Measurements from ENCODE around the gene RDH5.

Gene RDH5

GRCh38 chr12:55695349-55695748 is 24.8 kb upstream of the RDH5 start:
- no peak for TF ChIP-seq CTCF (IDR thresholded peaks at IDR 0.05; ENCODE audit: low read depth, low read length)
- no peak for DNase-seq (ENCODE audit: low read depth in 2 of 2)
- H3K4me3 ChIP-seq (replicated peaks in 1 of 2; ENCODE audit: low read depth in 2 of 2, low read length in 2 of 2): no peak overlapping the region

- no peak for DNase-seq (ENCODE audit: low read depth in 2 of 2)
- no peak for TF ChIP-seq CTCF (IDR thresholded peaks at IDR 0.05; ENCODE audit: low read depth, low read length)
- no peak overlapping the region for H3K4me3 ChIP-seq (replicated peaks in 1 of 2; ENCODE audit: low read depth in 2 of 2, low read length in 2 of 2)
Measured at GRCh38 chr12:55696141-55696540, 24.1 kb upstream of the RDH5 start.

- TF ChIP-seq CTCF (IDR thresholded peaks at IDR 0.05; ENCODE audit: low read depth, low read length): no peak
- no peak for DNase-seq (ENCODE audit: low read depth in 2 of 2)
- H3K4me3 ChIP-seq (replicated peaks in 1 of 2; ENCODE audit: low read depth in 2 of 2, low read length in 2 of 2): no peak overlapping the region
Measured at GRCh38 chr12:55696796-55697462, 23.3 kb upstream of the RDH5 start.

- TF ChIP-seq CTCF (IDR thresholded peaks at IDR 0.05; ENCODE audit: low read depth, low read length): no peak
- no peak overlapping the region for H3K4me3 ChIP-seq (replicated peaks in 1 of 2; ENCODE audit: low read depth in 2 of 2, low read length in 2 of 2)
- DNase-seq (ENCODE audit: low read depth in 2 of 2): no peak
Measured at GRCh38 chr12:55697686-55698085, 22.5 kb upstream of the RDH5 start.

- TF ChIP-seq CTCF (IDR thresholded peaks at IDR 0.05; ENCODE audit: low read depth, low read length): no peak
- H3K4me3 ChIP-seq (replicated peaks in 1 of 2; ENCODE audit: low read depth in 2 of 2, low read length in 2 of 2): no peak overlapping the region
- DNase-seq (ENCODE audit: low read depth in 2 of 2): no peak
Measured at GRCh38 chr12:55698241-55698955, 21.8 kb upstream of the RDH5 start.

- H3K4me3 ChIP-seq (replicated peaks in 1 of 2; ENCODE audit: low read depth in 2 of 2, low read length in 2 of 2): no peak overlapping the region
- DNase-seq (ENCODE audit: low read depth in 2 of 2): no peak
- no peak for TF ChIP-seq CTCF (IDR thresholded peaks at IDR 0.05; ENCODE audit: low read depth, low read length)
Measured at GRCh38 chr12:55698965-55699364, 21.2 kb upstream of the RDH5 start.
